ENCODE measurements around the gene EPN2.

DNA sequence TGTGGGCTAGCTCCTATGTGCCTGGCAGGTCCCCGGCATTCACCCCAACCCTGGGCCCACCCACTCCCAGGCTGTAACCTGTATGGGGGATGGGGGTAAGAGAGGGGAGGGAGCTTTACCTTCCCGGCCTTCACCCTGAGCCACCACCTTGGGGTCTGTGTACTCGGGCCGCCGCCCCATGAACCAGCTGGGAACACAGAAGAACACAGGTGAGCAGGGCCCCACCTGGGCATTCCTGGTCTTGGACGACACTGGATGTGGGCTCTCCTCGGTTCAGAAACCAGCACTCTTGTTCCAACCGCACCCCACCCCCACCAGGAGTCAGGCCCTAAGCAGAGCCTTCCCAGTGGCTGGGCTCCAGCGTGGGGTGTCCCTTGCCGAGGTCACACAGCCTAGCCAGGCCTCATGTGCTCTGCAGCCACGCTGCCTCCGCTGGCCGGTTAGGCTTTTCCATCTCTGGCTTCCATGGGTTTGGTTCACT lies 106.5 kb downstream of the EPN2 start:
- TF ChIP-seq, protein P1, sequence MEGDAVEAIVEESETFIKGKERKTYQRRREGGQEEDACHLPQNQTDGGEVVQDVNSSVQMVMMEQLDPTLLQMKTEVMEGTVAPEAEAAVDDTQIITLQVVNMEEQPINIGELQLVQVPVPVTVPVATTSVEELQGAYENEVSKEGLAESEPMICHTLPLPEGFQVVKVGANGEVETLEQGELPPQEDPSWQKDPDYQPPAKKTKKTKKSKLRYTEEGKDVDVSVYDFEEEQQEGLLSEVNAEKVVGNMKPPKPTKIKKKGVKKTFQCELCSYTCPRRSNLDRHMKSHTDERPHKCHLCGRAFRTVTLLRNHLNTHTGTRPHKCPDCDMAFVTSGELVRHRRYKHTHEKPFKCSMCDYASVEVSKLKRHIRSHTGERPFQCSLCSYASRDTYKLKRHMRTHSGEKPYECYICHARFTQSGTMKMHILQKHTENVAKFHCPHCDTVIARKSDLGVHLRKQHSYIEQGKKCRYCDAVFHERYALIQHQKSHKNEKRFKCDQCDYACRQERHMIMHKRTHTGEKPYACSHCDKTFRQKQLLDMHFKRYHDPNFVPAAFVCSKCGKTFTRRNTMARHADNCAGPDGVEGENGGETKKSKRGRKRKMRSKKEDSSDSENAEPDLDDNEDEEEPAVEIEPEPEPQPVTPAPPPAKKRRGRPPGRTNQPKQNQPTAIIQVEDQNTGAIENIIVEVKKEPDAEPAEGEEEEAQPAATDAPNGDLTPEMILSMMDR (IDR thresholded peaks at IDR 0.05), result no peak
- no peak for TF ChIP-seq POLR2A (IDR thresholded peaks at IDR 0.05)

All from thyroid gland (tissue), 4 donors.